ENCODE measurements around the gene OVOL2.
"Not testable (repeated sequence)": the region's sequence is repeated elsewhere in the genome, so short reads cannot be mapped to it uniquely, and the experiment has no call there.

Gene OVOL2

DNA sequence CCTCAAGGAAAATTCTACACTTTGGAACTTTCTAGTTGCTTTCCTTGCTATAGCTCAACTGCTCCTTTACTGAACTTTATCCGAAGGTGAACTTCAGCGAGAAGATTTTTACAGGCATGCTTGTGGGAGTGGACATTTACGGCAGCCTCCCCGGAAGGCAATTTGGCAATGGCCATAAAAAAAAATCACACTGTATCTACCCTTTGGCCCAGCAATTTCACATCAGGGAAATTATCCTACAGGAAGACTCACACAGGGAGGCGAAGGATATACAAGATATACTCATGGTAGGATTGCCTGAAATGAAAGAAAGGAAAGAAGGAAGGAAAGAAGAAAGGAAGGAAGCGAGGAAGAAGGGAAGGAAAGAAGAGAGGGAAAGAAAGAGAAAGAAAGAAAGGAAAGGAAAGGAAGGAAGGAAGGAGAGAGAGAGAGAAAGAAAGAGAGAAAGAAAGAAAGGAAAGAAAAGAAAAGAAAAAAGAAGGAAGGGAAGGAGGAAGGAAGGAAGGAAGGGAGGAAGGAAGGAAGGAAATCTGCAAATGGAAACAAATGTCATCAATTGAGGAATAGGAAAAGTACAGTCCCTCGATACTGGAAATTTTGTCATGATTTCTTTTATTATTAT lies 25.7 kb downstream of the OVOL2 start:
- Histone ChIP-seq H3K27me3 (ENCODE audit: control insufficient read depth, low read length) (no peaks in the 10 kb centered on the region), H3F3A (ENCODE audit: control insufficient read depth, insufficient read depth) (no peaks in the 10 kb centered on the region), H3K36me3 (ENCODE audit: control insufficient read depth, low read length) (no peaks in the 10 kb centered on the region), H3K4me3 (ENCODE audit: low read length) (no peak overlapping the region), H3K4me2 (ENCODE audit: low read length) (no peak overlapping the region), H4K20me1 (ENCODE audit: control insufficient read depth, insufficient read depth, low read depth, low read length) (no peaks in the 10 kb centered on the region), H3K79me2 (ENCODE audit: control insufficient read depth, low read length) (no peaks in the 10 kb centered on the region), H3K9me2 (replicated peaks; ENCODE audit: control insufficient read depth, low read length) (no peaks in the 10 kb centered on the region), H3K9me3 (ENCODE audit: control insufficient read depth, insufficient read depth, low read length) (no peaks in the 10 kb centered on the region), H3K27ac (ENCODE audit: low read depth, low read length) (no peak overlapping the region), H3K4me1 (ENCODE audit: control insufficient read depth, low read length) (no peaks in the 10 kb centered on the region)
- TF ChIP-seq, protein P1, sequence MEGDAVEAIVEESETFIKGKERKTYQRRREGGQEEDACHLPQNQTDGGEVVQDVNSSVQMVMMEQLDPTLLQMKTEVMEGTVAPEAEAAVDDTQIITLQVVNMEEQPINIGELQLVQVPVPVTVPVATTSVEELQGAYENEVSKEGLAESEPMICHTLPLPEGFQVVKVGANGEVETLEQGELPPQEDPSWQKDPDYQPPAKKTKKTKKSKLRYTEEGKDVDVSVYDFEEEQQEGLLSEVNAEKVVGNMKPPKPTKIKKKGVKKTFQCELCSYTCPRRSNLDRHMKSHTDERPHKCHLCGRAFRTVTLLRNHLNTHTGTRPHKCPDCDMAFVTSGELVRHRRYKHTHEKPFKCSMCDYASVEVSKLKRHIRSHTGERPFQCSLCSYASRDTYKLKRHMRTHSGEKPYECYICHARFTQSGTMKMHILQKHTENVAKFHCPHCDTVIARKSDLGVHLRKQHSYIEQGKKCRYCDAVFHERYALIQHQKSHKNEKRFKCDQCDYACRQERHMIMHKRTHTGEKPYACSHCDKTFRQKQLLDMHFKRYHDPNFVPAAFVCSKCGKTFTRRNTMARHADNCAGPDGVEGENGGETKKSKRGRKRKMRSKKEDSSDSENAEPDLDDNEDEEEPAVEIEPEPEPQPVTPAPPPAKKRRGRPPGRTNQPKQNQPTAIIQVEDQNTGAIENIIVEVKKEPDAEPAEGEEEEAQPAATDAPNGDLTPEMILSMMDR (IDR thresholded peaks at IDR 0.05; ENCODE audit: low read depth, low read length, poor library complexity, severe bottlenecking) = no peak

- H3K4me2 ChIP-seq (ENCODE audit: low read length) = no peak overlapping the region
Observed at GRCh38 chr20:18031050-18031449, 26.7 kb downstream of the OVOL2 start.

DNA sequence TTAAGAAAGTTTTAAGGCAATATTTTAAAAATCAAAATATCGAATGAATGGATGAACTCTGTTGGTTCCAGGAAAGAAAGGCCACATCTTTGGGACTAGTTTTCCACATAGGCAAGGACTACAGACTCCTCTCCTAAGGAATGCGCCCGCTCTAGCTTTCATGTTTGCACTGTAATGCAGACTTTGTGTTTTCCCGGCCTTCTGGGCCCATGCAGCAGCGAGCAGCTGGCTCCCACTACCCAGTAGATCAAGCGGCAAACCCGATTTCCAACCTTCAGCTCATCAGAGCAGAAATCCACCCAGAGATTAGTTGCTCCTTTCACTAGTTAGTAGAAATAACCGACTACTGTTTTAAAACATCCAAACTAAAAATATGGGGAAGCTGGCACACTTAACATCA lies 27.7 kb downstream of the OVOL2 start:
- Histone ChIP-seq H3K27ac (ENCODE audit: low read depth, low read length) (no peak overlapping the region), H4K20me1 (ENCODE audit: control insufficient read depth, insufficient read depth, low read depth, low read length) (no peaks in the 10 kb centered on the region), H3K4me1 (ENCODE audit: control insufficient read depth, low read length) (no peaks in the 10 kb centered on the region), H3K4me3 (ENCODE audit: low read length) (no peak overlapping the region), H3K36me3 (ENCODE audit: control insufficient read depth, low read length) (no peaks in the 10 kb centered on the region), H3F3A (ENCODE audit: control insufficient read depth, insufficient read depth) (no peaks in the 10 kb centered on the region), H3K4me2 (ENCODE audit: low read length) (no peak overlapping the region), H3K9me2 (replicated peaks; ENCODE audit: control insufficient read depth, low read length) (no peaks in the 10 kb centered on the region), H3K27me3 (ENCODE audit: control insufficient read depth, low read length) (no peaks in the 10 kb centered on the region), H3K9me3 (ENCODE audit: control insufficient read depth, insufficient read depth, low read length) (no peaks in the 10 kb centered on the region), H3K79me2 (ENCODE audit: control insufficient read depth, low read length) (no peaks in the 10 kb centered on the region)
- TF ChIP-seq EZH2phosphoT487 (IDR thresholded peaks at IDR 0.05; ENCODE audit: borderline replicate concordance, low read length) = no peak
- TF ChIP-seq, protein P1 (IDR thresholded peaks at IDR 0.05; ENCODE audit: low read depth, low read length, poor library complexity, severe bottlenecking) = no peak

More at GRCh38 chr20:18031050-18031449, 26.7 kb downstream of the OVOL2 start:
- H3K9me2 ChIP-seq (replicated peaks; ENCODE audit: control insufficient read depth, low read length) = no peaks in the 10 kb centered on the region
- no peaks in the 10 kb centered on the region for H3K27me3 ChIP-seq (ENCODE audit: control insufficient read depth, low read length)
- no peaks in the 10 kb centered on the region for H3K4me1 ChIP-seq (ENCODE audit: control insufficient read depth, low read length)
- H3K9me3 ChIP-seq (ENCODE audit: control insufficient read depth, insufficient read depth, low read length) = no peaks in the 10 kb centered on the region
- H3K4me3 ChIP-seq (ENCODE audit: low read length) = no peak overlapping the region
- no peaks in the 10 kb centered on the region for H3K79me2 ChIP-seq (ENCODE audit: control insufficient read depth, low read length)
- H3K36me3 ChIP-seq (ENCODE audit: control insufficient read depth, low read length) = no peaks in the 10 kb centered on the region
- H3F3A ChIP-seq (ENCODE audit: control insufficient read depth, insufficient read depth) = no peaks in the 10 kb centered on the region
- H4K20me1 ChIP-seq (ENCODE audit: control insufficient read depth, insufficient read depth, low read depth, low read length) = no peaks in the 10 kb centered on the region
- no peak overlapping the region for H3K27ac ChIP-seq (ENCODE audit: low read depth, low read length)
- TF ChIP-seq, protein P1 (IDR thresholded peaks at IDR 0.05; ENCODE audit: low read depth, low read length, poor library complexity, severe bottlenecking) = no peak
- no peak for TF ChIP-seq EZH2phosphoT487 (IDR thresholded peaks at IDR 0.05; ENCODE audit: borderline replicate concordance, low read length)

DNA sequence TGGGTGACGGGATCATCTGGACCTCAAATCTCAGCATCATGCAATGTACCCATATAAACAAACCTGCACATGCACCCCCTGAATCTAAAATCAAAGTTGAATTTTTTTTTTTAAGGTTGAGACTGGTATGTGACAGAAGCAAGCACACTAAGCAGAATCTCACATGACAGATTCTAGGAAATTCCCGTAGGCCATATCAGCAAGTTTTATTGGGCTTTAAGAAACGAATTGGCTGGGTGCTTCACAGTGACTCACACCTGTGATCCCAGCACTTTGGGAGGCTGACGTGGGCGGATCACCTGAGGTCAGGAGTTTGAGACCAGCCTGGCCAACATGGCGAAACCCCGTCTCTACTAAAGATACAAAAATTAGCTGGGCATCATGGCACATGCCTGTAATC lies 30.7 kb downstream of the OVOL2 start:
- H3K4me3 ChIP-seq (ENCODE audit: low read length); H3K36me3 ChIP-seq (ENCODE audit: control insufficient read depth, low read length); H4K20me1 ChIP-seq (ENCODE audit: control insufficient read depth, insufficient read depth, low read depth, low read length); H3K27ac ChIP-seq (ENCODE audit: low read depth, low read length); H3K27me3 ChIP-seq (ENCODE audit: control insufficient read depth, low read length); H3F3A ChIP-seq (ENCODE audit: control insufficient read depth, insufficient read depth); H3K9me3 ChIP-seq (ENCODE audit: control insufficient read depth, insufficient read depth, low read length); H3K79me2 ChIP-seq (ENCODE audit: control insufficient read depth, low read length); H3K9me2 ChIP-seq (replicated peaks; ENCODE audit: control insufficient read depth, low read length); H3K4me1 ChIP-seq (ENCODE audit: control insufficient read depth, low read length); H3K4me2 ChIP-seq (ENCODE audit: low read length): not testable (repeated sequence)

All from DOHH2 (cell line).